Thoracic aorta (tissue), 2 donors: ENCODE data around the gene PDGFD. TPM values are rescaled to one million over a fixed set of nuclear protein-coding genes. Genes with fewer than 3 reads are reported as not detected.

Experiments used
- ATAC-seq: fragments of 150-250 bp; one replicate; pipeline ENCODE4 v1.8.0; 2017; ENCODE audit warnings: low read depth; ENCODE audit not compliant: insufficient number of reproducible peaks, low FRiP score
- DNase-seq: peaks from one replicate; pipeline ENCODE4 v3.0.0-alpha.2; 2020; ENCODE audit warnings: low spot score
- H3K27ac ChIP-seq, 2 donors: fragments of 200-600 bp; sonication (generic); 1 replicate in 1 of 2; 2 replicates in 1 of 2; pipeline ENCODE4 v1.5.1; 2016; ENCODE audit warnings: mild to moderate bottlenecking in 2 of 2, moderate library complexity in 2 of 2
- H3K27me3 ChIP-seq: fragments of 200-600 bp; sonication (generic); replicated peaks from 2 replicates; pipeline ENCODE4 v1.6.0; 2016; ENCODE audit warnings: mild to moderate bottlenecking; ENCODE audit not compliant: insufficient read depth
- H3K36me3 ChIP-seq: fragments of 200-600 bp; sonication (generic); one replicate; pipeline ENCODE4 v1.5.1; 2016
- H3K4me1 ChIP-seq, 2 donors: fragments of 200-600 bp; sonication (generic); 1 replicate in 1 of 2; 2 replicates in 1 of 2; pipeline versions ENCODE4 v1.5.1 to v1.6.0; 2016; ENCODE audit warnings: low read depth in 2 of 2, mild to moderate bottlenecking in 1 of 2; ENCODE audit not compliant: control insufficient read depth in 1 of 2
- H3K4me3 ChIP-seq: fragments of 200-600 bp; sonication (generic); 2 replicates; pipeline ENCODE4 v1.5.1; 2016; ENCODE audit warnings: mild to moderate bottlenecking
- H3K9me3 ChIP-seq: fragments of 200-600 bp; sonication (generic); 2 replicates; pipeline ENCODE4 v1.5.1; 2016
- CTCF ChIP-seq: fragments of 200-600 bp; sonication (generic); IDR thresholded peaks from one replicate; pipeline ENCODE4 v1.5.1; 2019; ENCODE audit warnings: antibody characterized with exemption
- total RNA-seq, 2 donors: library from RNA; depleted of rRNA; stranded (reverse); fragments of >200 nt; gene quantifications; one replicate each; pipeline versions ENCODE4 v1.1.0 to v1.2.3, GENCODE V29; 2016

Gene PDGFD
- total RNA-seq, 2 donors from 2014 or later: 135 to 152 TPM

GRCh38 chr11:104001561-104002056 lies 162.3 kb downstream of the PDGFD start:
- Histone ChIP-seq H3K4me1 (peaks cover 0 to 4% of the 10 kb centered on the region in 2 donors), H3K27ac (no peak overlapping the region), H3K9me3 (no peaks in the 10 kb centered on the region), H3K27me3 (no peaks in the 10 kb centered on the region), H3K4me3 (no peak overlapping the region), H3K36me3 (no peaks in the 10 kb centered on the region)
- no peak for ATAC-seq
- no peak for TF ChIP-seq CTCF
- DNase-seq: no peak

GRCh38 chr11:104000798-104001197 lies 163.1 kb downstream of the PDGFD start:
- TF ChIP-seq CTCF: no peak
- no peak overlapping the region for H3K4me3 ChIP-seq
- H3K4me1 ChIP-seq: peaks cover 0 to 4% of the 10 kb centered on the region in 2 donors
- no peaks in the 10 kb centered on the region for H3K27me3 ChIP-seq
- H3K9me3 ChIP-seq: no peaks in the 10 kb centered on the region
- no peaks in the 10 kb centered on the region for H3K36me3 ChIP-seq
- no peak for DNase-seq
- no peak overlapping the region for H3K27ac ChIP-seq
- no peak for ATAC-seq

- Histone ChIP-seq H3K9me3 (no peaks in the 10 kb centered on the region), H3K36me3 (no peaks in the 10 kb centered on the region), H3K27ac (no peak overlapping the region), H3K27me3 (no peaks in the 10 kb centered on the region), H3K4me3 (no peak overlapping the region), H3K4me1 (peaks cover 7 to 15% of the 10 kb centered on the region in 2 donors)
- DNase-seq (no peak), ATAC-seq (no peak)
- no peak for TF ChIP-seq CTCF
These were observed 165.0 kb downstream of the PDGFD start for GRCh38 chr11:103998826-103999508.

- TF ChIP-seq CTCF: no peak
- Histone ChIP-seq H3K36me3 (no peaks in the 10 kb centered on the region), H3K9me3 (no peaks in the 10 kb centered on the region), H3K4me1 (peaks cover 7 to 17% of the 10 kb centered on the region in 2 donors), H3K27ac (no peak overlapping the region), H3K27me3 (no peaks in the 10 kb centered on the region), H3K4me3 (no peak overlapping the region)
- DNase-seq: no peak
- ATAC-seq: no peak
These were observed 166.9 kb downstream of the PDGFD start for GRCh38 chr11:103997082-103997481.

- Histone ChIP-seq H3K4me3 (no peak overlapping the region), H3K27me3 (no peaks in the 10 kb centered on the region), H3K27ac (no peak overlapping the region), H3K4me1 (peaks cover 7 to 17% of the 10 kb centered on the region in 2 donors), H3K36me3 (no peaks in the 10 kb centered on the region), H3K9me3 (no peaks in the 10 kb centered on the region)
- TF ChIP-seq CTCF: no peak
- DNase-seq (no peak), ATAC-seq (no peak)
These were observed 168.1 kb downstream of the PDGFD start for GRCh38 chr11:103995896-103996295.
